SK-N-SH treated with all-trans-retinoic acid at 6 μM for 48 hours (cell line): ENCODE results near the gene DCAF15.

ENCODE experiments used
- ATAC-seq: fragments of 200-7000 bp; cut with Tn5 transposase; 3 replicates; pipeline ENCODE4 v1.9.1; 2020; ENCODE audit warnings: mild to moderate bottlenecking, moderate library complexity
- ARNTL ChIP-seq: fragments of 450-650 bp; formaldehyde crosslinking; IDR thresholded peaks from 2 replicates; pipeline ENCODE4 v1.5.0; 2020; ENCODE audit warnings: low read depth, mild to moderate bottlenecking, moderate library complexity, borderline replicate concordance
- BACH2 ChIP-seq: fragments of 250-450 bp; sonication (Bioruptor Pico); IDR thresholded peaks from 2 replicates; pipeline ENCODE4 v1.9.0; 2021; ENCODE audit warnings: mild to moderate bottlenecking, borderline replicate concordance
- CREB5 ChIP-seq: fragments of 250-450 bp; sonication (Bioruptor Pico); IDR thresholded peaks from 2 replicates; pipeline ENCODE4 v1.5.1; 2020; ENCODE audit warnings: low read depth, mild to moderate bottlenecking, moderate library complexity
- CSDC2 ChIP-seq: fragments of 250-450 bp; sonication (Bioruptor Pico); IDR thresholded peaks from 2 replicates; pipeline ENCODE4 v1.5.0; 2020; ENCODE audit warnings: mild to moderate bottlenecking, moderate library complexity
- CSRNP3 ChIP-seq: fragments of 250-450 bp; sonication (Bioruptor Pico); IDR thresholded peaks from 2 replicates; pipeline ENCODE4 v1.5.1; 2021; ENCODE audit warnings: mild to moderate bottlenecking, moderate library complexity
- ESRRG ChIP-seq: fragments of 250-450 bp; sonication (Bioruptor Pico); IDR thresholded peaks from 2 replicates; pipeline ENCODE4 v1.6.1; 2021; ENCODE audit warnings: mild to moderate bottlenecking
- GLIS3 ChIP-seq: fragments of 250-450 bp; sonication (Bioruptor Pico); IDR thresholded peaks from 2 replicates; pipeline ENCODE4 v1.5.0; 2020; ENCODE audit warnings: mild to moderate bottlenecking, moderate library complexity
- ISL1 ChIP-seq: fragments of 250-450 bp; sonication (Bioruptor Pico); IDR thresholded peaks from 2 replicates; pipeline ENCODE4 v2.1.2; 2022; ENCODE audit warnings: mild to moderate bottlenecking, moderate library complexity
- OSR1 ChIP-seq: fragments of 250-450 bp; sonication (Bioruptor Pico); IDR thresholded peaks from 2 replicates; pipeline ENCODE4 v1.8.0; 2022; ENCODE audit warnings: moderate library complexity, mild to moderate bottlenecking, inconsistent platforms
- PPARA ChIP-seq: fragments of 250-450 bp; sonication (Bioruptor Pico); IDR thresholded peaks from 2 replicates; pipeline ENCODE4 v1.5.0; 2020; ENCODE audit warnings: mild to moderate bottlenecking, borderline replicate concordance
- RARB ChIP-seq: fragments of 250-450 bp; sonication (Bioruptor Pico); IDR thresholded peaks from 2 replicates; pipeline ENCODE4 v1.8.0; 2021; ENCODE audit warnings: mild to moderate bottlenecking, moderate library complexity
- SNAI2 ChIP-seq: fragments of 250-450 bp; sonication (Bioruptor Pico); IDR thresholded peaks from 2 replicates; pipeline ENCODE4 v1.5.0; 2020; ENCODE audit warnings: mild to moderate bottlenecking, moderate library complexity
- TCF4 ChIP-seq: fragments of 250-450 bp; sonication (Bioruptor Pico); IDR thresholded peaks from 2 replicates; pipeline ENCODE4 v1.8.0; 2021; ENCODE audit warnings: mild to moderate bottlenecking, moderate library complexity, borderline replicate concordance
- TOX ChIP-seq: fragments of 250-450 bp; sonication (Bioruptor Pico); IDR thresholded peaks from 2 replicates; pipeline ENCODE4 v1.8.0; 2021; ENCODE audit warnings: mild to moderate bottlenecking, moderate library complexity, borderline replicate concordance
- ZC3H10 ChIP-seq: fragments of 250-450 bp; sonication (Bioruptor Pico); IDR thresholded peaks from 2 replicates; pipeline ENCODE4 v1.5.1; 2021; ENCODE audit warnings: mild to moderate bottlenecking, moderate library complexity
- ZFP3 ChIP-seq: fragments of 250-450 bp; sonication (Bioruptor Pico); IDR thresholded peaks from 2 replicates; pipeline ENCODE4 v1.5.0; 2020; ENCODE audit warnings: mild to moderate bottlenecking, moderate library complexity
- ZNF565 ChIP-seq: fragments of 450-650 bp; formaldehyde crosslinking; conservative IDR thresholded peaks from 2 replicates; pipeline ENCODE4 v1.5.0; 2020; ENCODE audit warnings: low read depth, mild to moderate bottlenecking, moderate library complexity
- ZNF70 ChIP-seq: fragments of 450-650 bp; formaldehyde crosslinking; IDR thresholded peaks from 2 replicates; pipeline ENCODE4 v1.5.0; 2020; ENCODE audit warnings: mild to moderate bottlenecking, moderate library complexity
- ZNF8 ChIP-seq: fragments of 450-650 bp; formaldehyde crosslinking; IDR thresholded peaks from 2 replicates; pipeline ENCODE4 v1.5.0; 2020; ENCODE audit warnings: mild to moderate bottlenecking, moderate library complexity
- TF ChIP-seq, protein P1 (sequence below): fragments of 250-450 bp; sonication (Bioruptor Pico); IDR thresholded peaks from 2 replicates; pipeline ENCODE4 v1.8.0; 2020; ENCODE audit warnings: mild to moderate bottlenecking, moderate library complexity, borderline replicate concordance
- TF ChIP-seq, protein P2 (sequence below): fragments of 250-450 bp; sonication (Bioruptor Pico); IDR thresholded peaks from 2 replicates; pipeline ENCODE4 v1.5.0; 2020; ENCODE audit warnings: mild to moderate bottlenecking, moderate library complexity

Gene DCAF15

GRCh38 chr19:13951799-13952153 is 533 bp upstream of the DCAF15 start:
- TF ChIP-seq, protein P1, sequence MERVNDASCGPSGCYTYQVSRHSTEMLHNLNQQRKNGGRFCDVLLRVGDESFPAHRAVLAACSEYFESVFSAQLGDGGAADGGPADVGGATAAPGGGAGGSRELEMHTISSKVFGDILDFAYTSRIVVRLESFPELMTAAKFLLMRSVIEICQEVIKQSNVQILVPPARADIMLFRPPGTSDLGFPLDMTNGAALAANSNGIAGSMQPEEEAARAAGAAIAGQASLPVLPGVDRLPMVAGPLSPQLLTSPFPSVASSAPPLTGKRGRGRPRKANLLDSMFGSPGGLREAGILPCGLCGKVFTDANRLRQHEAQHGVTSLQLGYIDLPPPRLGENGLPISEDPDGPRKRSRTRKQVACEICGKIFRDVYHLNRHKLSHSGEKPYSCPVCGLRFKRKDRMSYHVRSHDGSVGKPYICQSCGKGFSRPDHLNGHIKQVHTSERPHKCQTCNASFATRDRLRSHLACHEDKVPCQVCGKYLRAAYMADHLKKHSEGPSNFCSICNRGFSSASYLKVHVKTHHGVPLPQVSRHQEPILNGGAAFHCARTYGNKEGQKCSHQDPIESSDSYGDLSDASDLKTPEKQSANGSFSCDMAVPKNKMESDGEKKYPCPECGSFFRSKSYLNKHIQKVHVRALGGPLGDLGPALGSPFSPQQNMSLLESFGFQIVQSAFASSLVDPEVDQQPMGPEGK, result no peak
- TF ChIP-seq TOX (CRISPR knock-in tag) (no peak), ZFP3 (CRISPR knock-in tag) (no peak), RARB (CRISPR knock-in tag) (no peak), ARNTL (no peak), CREB5 (CRISPR knock-in tag) (no peak), CSDC2 (CRISPR knock-in tag) (no peak), CSRNP3 (CRISPR knock-in tag) (no peak), GLIS3 (CRISPR knock-in tag) (no peak), OSR1 (CRISPR knock-in tag) (no peak), SNAI2 (CRISPR knock-in tag) (no peak), PPARA (CRISPR knock-in tag) (no peak), ZNF565 (CRISPR knock-in tag) (no peak)
- ATAC-seq, result peak; percentile 2

GRCh38 chr19:13952931-13953531 is 722 bp downstream of the DCAF15 start:
- peak; percentile 60 for ATAC-seq
- TF ChIP-seq TOX (CRISPR knock-in tag) (no peak), RARB (CRISPR knock-in tag) (no peak), BACH2 (no peak), TCF4 (CRISPR knock-in tag) (no peak), SNAI2 (CRISPR knock-in tag) (no peak), ARNTL (no peak), ZC3H10 (CRISPR knock-in tag) (no peak), PPARA (CRISPR knock-in tag) (no peak), ZNF565 (CRISPR knock-in tag) (no peak), ZFP3 (CRISPR knock-in tag) (no peak), ESRRG (CRISPR knock-in tag) (no peak), ISL1 (no peak)
- TF ChIP-seq, protein P2, sequence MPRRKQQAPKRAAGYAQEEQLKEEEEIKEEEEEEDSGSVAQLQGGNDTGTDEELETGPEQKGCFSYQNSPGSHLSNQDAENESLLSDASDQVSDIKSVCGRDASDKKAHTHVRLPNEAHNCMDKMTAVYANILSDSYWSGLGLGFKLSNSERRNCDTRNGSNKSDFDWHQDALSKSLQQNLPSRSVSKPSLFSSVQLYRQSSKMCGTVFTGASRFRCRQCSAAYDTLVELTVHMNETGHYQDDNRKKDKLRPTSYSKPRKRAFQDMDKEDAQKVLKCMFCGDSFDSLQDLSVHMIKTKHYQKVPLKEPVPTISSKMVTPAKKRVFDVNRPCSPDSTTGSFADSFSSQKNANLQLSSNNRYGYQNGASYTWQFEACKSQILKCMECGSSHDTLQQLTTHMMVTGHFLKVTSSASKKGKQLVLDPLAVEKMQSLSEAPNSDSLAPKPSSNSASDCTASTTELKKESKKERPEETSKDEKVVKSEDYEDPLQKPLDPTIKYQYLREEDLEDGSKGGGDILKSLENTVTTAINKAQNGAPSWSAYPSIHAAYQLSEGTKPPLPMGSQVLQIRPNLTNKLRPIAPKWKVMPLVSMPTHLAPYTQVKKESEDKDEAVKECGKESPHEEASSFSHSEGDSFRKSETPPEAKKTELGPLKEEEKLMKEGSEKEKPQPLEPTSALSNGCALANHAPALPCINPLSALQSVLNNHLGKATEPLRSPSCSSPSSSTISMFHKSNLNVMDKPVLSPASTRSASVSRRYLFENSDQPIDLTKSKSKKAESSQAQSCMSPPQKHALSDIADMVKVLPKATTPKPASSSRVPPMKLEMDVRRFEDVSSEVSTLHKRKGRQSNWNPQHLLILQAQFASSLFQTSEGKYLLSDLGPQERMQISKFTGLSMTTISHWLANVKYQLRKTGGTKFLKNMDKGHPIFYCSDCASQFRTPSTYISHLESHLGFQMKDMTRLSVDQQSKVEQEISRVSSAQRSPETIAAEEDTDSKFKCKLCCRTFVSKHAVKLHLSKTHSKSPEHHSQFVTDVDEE, result no peak

DNA sequence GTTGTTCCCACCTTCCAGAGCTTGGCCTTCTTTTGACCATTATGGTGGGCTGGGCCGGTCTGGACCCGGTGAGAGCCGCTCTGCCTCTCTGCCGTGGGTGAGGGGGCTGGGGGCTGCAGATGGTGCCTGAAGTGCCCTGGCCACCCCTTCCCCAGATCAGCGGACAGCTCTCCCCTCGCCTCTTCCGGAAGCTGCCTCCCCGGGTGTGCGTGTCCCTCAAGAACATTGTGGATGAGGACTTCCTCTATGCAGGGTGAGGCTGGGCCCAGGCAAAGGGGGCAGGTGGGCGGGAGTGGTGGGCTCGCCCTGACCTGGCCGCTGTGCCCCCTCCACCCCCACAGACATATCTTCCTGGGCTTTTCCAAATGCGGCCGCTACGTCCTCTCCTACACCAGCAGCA is 1.9 kb downstream of the DCAF15 start:
- no peak for ATAC-seq
- no peak for TF ChIP-seq TOX (CRISPR knock-in tag)
- no peak for TF ChIP-seq CSDC2 (CRISPR knock-in tag)
- no peak for TF ChIP-seq GLIS3 (CRISPR knock-in tag)
- TF ChIP-seq ZNF70 (CRISPR knock-in tag), result no peak
- no peak for TF ChIP-seq PPARA (CRISPR knock-in tag)

- no peak for TF ChIP-seq ZNF8 (CRISPR knock-in tag)
- no peak for ATAC-seq
Observed at GRCh38 chr19:13955662-13956364, 3.5 kb downstream of the DCAF15 start.
